Left lung (tissue), 10 donors: Measurements from ENCODE around the gene SCNN1G. TPM values are rescaled to one million over a fixed set of nuclear protein-coding genes. Genes with fewer than 3 reads are reported as not detected.
"Not testable (repeated sequence)": the region's sequence is repeated elsewhere in the genome, so short reads cannot be mapped to it uniquely, and the experiment has no call there.

Source experiments
- ATAC-seq: fragments of 200-7000 bp; cut with Tn5 transposase; one replicate; pipeline ENCODE4 v1.9.1; 2020; ENCODE audit warnings: moderate library complexity
- DNase-seq, 4 donors: peaks; one replicate each; pipeline ENCODE4 v3.0.0-alpha.2; 2013 to 2020
- H3K27ac ChIP-seq, 2 donors: fragments of 200-600 bp; sonication (generic) in 1 of 2; one replicate each; pipeline versions ENCODE4 v1.5.0 to v1.8.0; 2020 to 2021
- H3K27me3 ChIP-seq, 2 donors: fragments of 200-600 bp; sonication (generic) in 1 of 2; one replicate each; pipeline versions ENCODE4 v1.5.0 to v1.8.0; 2020 to 2021
- H3K36me3 ChIP-seq, 2 donors: fragments of 200-600 bp; sonication (generic) in 1 of 2; one replicate each; pipeline versions ENCODE4 v1.5.0 to v1.8.0; 2020 to 2021
- H3K4me1 ChIP-seq, 2 donors: fragments of 200-600 bp; one replicate each; pipeline ENCODE4 v1.8.0; 2021
- H3K4me3 ChIP-seq, 2 donors: fragments of 200-600 bp; sonication (generic) in 1 of 2; one replicate each; pipeline versions ENCODE4 v1.5.0 to v1.8.0; 2020 to 2021; ENCODE audit warnings: mild to moderate bottlenecking in 1 of 2
- H3K9me3 ChIP-seq, 2 donors: fragments of 200-600 bp; sonication (generic) in 1 of 2; one replicate each; pipeline versions ENCODE4 v1.5.0 to v1.8.0; 2020 to 2021
- intact Hi-C, 2 donors: fragments of 100-400 bp; cut with DNase I; formaldehyde crosslinking; loops; one replicate each; pipeline versions ENCODE4 v1.11.2 to v1.14.2; 2022
- polyA plus RNA-seq, 6 donors: library from polyadenylated mRNA; unstranded; fragments of 120-200 nt; gene quantifications; one replicate each; pipeline ENCODE4 v1.2.1, GENCODE V29; 2013; ENCODE audit not compliant: insufficient read length in 6 of 6
- total RNA-seq, 2 donors: library from RNA; stranded (reverse); fragmentation: NEBNext Ultra II Directional; extraction: Animal tissue kit (Norgen Biotek cat#: 25700); gene quantifications; one replicate each; pipeline ENCODE4 v1.2.1, GENCODE V29; 2021
- TF ChIP-seq, protein P1 (sequence below), 2 donors: fragments of 200-600 bp; sonication (generic) in 1 of 2; IDR thresholded peaks; one replicate each; pipeline versions ENCODE4 v1.5.0 to v1.8.0; 2021; ENCODE audit warnings: antibody characterized with exemption in 2 of 2
- donor health status: DM: no; HTN: yes; CAD: no.
- donor health status: DM: no; HTN: no; CAD: no.

Gene SCNN1G
- total and polyA plus RNA-seq, 8 donors = 3.8 to 7.8 (median 4.6) TPM

DNA sequence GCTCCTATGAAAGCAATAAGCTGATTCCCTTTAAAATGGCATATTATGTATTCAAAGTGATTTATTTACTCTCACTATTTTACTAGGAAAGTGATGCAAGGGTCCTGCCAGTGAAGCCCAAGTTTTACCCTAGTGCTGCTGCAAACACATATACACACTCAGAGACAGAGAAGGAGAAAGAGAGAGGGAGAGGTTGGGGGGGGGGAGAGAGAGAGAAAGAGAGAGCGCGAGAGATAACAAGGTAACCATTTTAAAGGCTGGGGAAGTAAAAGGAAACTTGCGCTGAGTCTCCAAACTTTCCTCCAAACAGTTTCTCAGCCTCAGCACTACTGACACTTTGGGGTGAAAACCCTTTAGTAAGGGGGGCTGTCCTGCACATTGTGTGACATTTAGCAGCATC, 39.2 kb upstream of the SCNN1G start:
- TF ChIP-seq, protein P1, sequence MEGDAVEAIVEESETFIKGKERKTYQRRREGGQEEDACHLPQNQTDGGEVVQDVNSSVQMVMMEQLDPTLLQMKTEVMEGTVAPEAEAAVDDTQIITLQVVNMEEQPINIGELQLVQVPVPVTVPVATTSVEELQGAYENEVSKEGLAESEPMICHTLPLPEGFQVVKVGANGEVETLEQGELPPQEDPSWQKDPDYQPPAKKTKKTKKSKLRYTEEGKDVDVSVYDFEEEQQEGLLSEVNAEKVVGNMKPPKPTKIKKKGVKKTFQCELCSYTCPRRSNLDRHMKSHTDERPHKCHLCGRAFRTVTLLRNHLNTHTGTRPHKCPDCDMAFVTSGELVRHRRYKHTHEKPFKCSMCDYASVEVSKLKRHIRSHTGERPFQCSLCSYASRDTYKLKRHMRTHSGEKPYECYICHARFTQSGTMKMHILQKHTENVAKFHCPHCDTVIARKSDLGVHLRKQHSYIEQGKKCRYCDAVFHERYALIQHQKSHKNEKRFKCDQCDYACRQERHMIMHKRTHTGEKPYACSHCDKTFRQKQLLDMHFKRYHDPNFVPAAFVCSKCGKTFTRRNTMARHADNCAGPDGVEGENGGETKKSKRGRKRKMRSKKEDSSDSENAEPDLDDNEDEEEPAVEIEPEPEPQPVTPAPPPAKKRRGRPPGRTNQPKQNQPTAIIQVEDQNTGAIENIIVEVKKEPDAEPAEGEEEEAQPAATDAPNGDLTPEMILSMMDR (IDR thresholded peaks at IDR 0.05) = no peak

DNA sequence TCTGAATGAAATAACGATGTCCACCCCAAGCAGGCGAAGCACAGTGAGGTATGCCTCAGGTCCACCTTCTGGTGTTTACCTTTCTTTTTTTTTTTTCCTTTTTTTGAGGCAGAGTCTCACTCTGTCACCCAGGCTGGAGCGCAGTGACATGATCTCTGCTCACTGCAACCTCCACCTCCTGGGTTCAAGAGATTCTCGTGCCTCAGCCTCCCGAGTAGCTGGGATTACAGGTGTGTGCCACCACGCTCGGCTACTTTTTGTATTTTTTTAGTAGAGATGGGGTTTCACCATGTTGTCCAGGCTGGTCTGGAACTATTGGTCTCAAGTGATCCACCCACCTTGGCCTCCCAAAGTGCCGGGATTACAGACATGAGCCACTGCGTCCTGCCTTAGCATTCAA, 38.2 kb upstream of the SCNN1G start:
- DNase-seq, ATAC-seq, H3K36me3 ChIP-seq, H3K27ac ChIP-seq, H3K27me3 ChIP-seq, H3K9me3 ChIP-seq, H3K4me3 ChIP-seq, intact Hi-C loops: not testable (repeated sequence)
- H3K4me1 ChIP-seq = peaks cover 13 to 35% of the 10 kb centered on the region in 2 donors

More for the DNA sequence above, 39.2 kb upstream of the SCNN1G start:
- no peaks in the 10 kb centered on the region for H3K27me3 ChIP-seq
- DNase-seq = no peak
- peaks cover 13 to 33% of the 10 kb centered on the region in 2 donors for H3K4me1 ChIP-seq
- H3K36me3 ChIP-seq = no peaks in the 10 kb centered on the region
- H3K4me3 ChIP-seq = no peak overlapping the region
- peaks cover 0 to 4% of the 10 kb centered on the region in 2 donors for H3K9me3 ChIP-seq
- ATAC-seq = no peak
- no peak overlapping the region for H3K27ac ChIP-seq
- intact Hi-C loops = no loop called here

- peaks cover 13 to 41% of the 10 kb centered on the region in 2 donors for H3K4me1 ChIP-seq
- ATAC-seq (no peak), DNase-seq (no peak)
- H3K4me3 ChIP-seq = no peak overlapping the region
- TF ChIP-seq, protein P1 (IDR thresholded peaks at IDR 0.05) = no peak
- no peaks in the 10 kb centered on the region for H3K36me3 ChIP-seq
- intact Hi-C loops = no loop called here
- no peaks in the 10 kb centered on the region for H3K9me3 ChIP-seq
- no peak overlapping the region for H3K27ac ChIP-seq
- H3K27me3 ChIP-seq = no peaks in the 10 kb centered on the region
Observed at GRCh38 chr16:23145186-23145585, 37.4 kb upstream of the SCNN1G start.

DNA sequence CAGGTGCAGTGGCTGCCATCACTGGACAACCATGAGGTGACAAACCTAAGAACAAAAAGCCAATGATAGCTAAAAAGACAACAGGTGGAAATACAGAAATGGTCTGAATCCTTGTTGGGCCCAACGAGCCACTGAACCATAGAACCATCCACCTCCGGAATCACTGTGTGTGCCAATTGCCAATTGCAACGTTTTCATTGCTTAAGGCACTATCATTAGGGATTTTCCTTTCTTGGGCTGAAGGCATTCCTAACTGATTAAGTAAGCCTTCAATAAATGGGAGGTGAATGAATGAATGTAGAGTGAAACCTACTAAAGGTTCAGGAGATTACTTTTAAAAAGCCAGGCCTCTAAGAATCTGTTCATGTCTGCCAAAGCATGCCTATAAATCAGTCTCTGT, 36.9 kb upstream of the SCNN1G start:
- no peaks in the 10 kb centered on the region for H3K9me3 ChIP-seq
- TF ChIP-seq, protein P1 (IDR thresholded peaks at IDR 0.05) = no peak
- no peak for ATAC-seq
- DNase-seq = no peak
- peaks cover 13 to 41% of the 10 kb centered on the region in 2 donors for H3K4me1 ChIP-seq
- intact Hi-C loops = no loop called here
- H3K27me3 ChIP-seq = no peaks in the 10 kb centered on the region
- H3K36me3 ChIP-seq = no peaks in the 10 kb centered on the region
- H3K27ac ChIP-seq = no peak overlapping the region
- no peak overlapping the region for H3K4me3 ChIP-seq

DNA sequence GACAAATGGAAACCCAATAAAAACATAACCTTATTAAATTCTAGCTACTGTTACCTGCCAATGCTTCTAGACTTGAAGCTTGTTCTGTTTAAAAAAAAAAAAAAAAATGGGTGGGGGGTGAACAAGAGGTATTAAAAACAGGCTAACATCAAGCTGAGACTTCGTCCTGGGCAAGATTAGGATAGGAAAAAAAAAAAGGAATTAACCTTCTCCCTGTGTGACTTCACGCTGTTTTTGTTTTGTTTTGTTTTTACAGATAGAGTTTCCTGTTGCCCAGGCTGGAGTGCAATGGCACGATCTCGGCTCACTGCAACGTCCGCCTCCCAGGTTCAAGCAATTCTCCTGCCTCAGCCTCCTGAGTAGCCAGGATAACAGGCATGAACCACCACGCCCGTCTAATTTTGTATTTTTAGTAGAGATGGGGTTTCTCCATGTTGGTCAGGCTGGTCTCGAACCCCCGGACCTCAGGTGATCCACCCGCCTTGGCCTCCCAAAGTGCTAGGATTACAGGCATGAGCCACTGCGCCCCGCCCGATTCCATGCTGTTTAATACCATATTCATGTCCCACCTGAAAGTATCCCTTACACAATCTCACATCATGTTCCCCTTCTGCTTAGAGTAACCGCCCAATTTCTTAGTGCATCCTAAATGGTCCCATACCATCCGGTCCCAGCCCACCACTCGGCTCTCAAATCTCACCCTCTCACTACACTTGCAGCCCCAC, 35.5 kb upstream of the SCNN1G start:
- H3K4me1 ChIP-seq = peaks cover 13 to 41% of the 10 kb centered on the region in 2 donors
- H3K27ac ChIP-seq = no peak overlapping the region
- H3K36me3 ChIP-seq = no peaks in the 10 kb centered on the region
- TF ChIP-seq, protein P1 (IDR thresholded peaks at IDR 0.05) = no peak
- DNase-seq (no peak), ATAC-seq (no peak)
- H3K9me3 ChIP-seq = no peaks in the 10 kb centered on the region
- intact Hi-C loops = no loop called here
- H3K4me3 ChIP-seq = peak overlapping the region in 1 of 2 donors; percentile 76
- H3K27me3 ChIP-seq = no peaks in the 10 kb centered on the region

GRCh38 chr16:23147666-23148065, 34.9 kb upstream of the SCNN1G start:
- H3K27me3 ChIP-seq = no peaks in the 10 kb centered on the region
- no peaks in the 10 kb centered on the region for H3K36me3 ChIP-seq
- H3K4me3 ChIP-seq = peak overlapping the region; percentile 56 to 76
- intact Hi-C loops = no loop called here
- no peaks in the 10 kb centered on the region for H3K9me3 ChIP-seq
- H3K27ac ChIP-seq = no peak overlapping the region
- H3K4me1 ChIP-seq = peaks cover 13 to 41% of the 10 kb centered on the region in 2 donors
- no peak for ATAC-seq
- no peak for DNase-seq
- TF ChIP-seq, protein P1 (IDR thresholded peaks at IDR 0.05) = no peak
